ENCODE results near the gene LRCH1. TPM values are rescaled to one million over a fixed set of nuclear protein-coding genes. Genes with fewer than 3 reads are reported as not detected.
A peak's percentile ranks its signal among the peaks of the same experiment; 100 is the strongest.

Gene LRCH1
- total and polyA plus RNA-seq, 10 of the 15 experiments (the other 5 are each of a cell fraction or from before 2014, with no cell fraction given) = 5.3 to 48.9 (median 14.4) TPM

GRCh38 chr13:46622630-46623256, 69.8 kb downstream of the LRCH1 start:
- in situ Hi-C loops (cut with MboI) = no loop called here
- peak overlapping the region; percentile 1; the same call in 1 of the 2 replicates for H3K4me3 ChIP-seq
- ATAC-seq (peak; percentile 30), FAIRE-seq (no peak), DNase-seq (ENCODE audit: low read depth, low spot score) (no peak)
- ChIA-PET RAD21 (ENCODE audit: unreplicated experiment) (interaction anchor here (0.7 to 5.5 kb wide), 23 partner anchors 12 to 129 kb away, joined by 3 to 40 read pairs (median 5); partner anchors contain the start of gene LRCH1), CTCF (interaction anchor here (0.6 to 2.3 kb wide), 16 partner anchors 12 to 193 kb away, joined by 3 to 9 read pairs (median 4); no protein-coding TSS in a partner anchor), POLR2A (interaction anchor here (0.7 to 2.7 kb wide), 12 partner anchors 10 to 71 kb away, joined by 3 to 20 read pairs (median 4); no protein-coding TSS in a partner anchor), SMC1A (ENCODE audit: uncharacterized antibody, unreplicated experiment) (interaction anchor here (0.8 to 9.0 kb wide), 25 partner anchors 8 to 86 kb away, joined by 3 to 170 read pairs (median 6); no protein-coding TSS in a partner anchor)
- peaks cover 61% of the 10 kb centered on the region for H3K4me1 ChIP-seq (ENCODE audit: control insufficient read depth, insufficient read depth, low read length)
- no peak overlapping the region for H2AFZ ChIP-seq (ENCODE audit: control insufficient read depth, low read depth, low read length)
- H4K20me1 ChIP-seq (ENCODE audit: control insufficient read depth, insufficient read depth) = no peaks in the 10 kb centered on the region
- no peaks in the 10 kb centered on the region for H3K27me3 ChIP-seq (replicated peaks in 1 of 2; ENCODE audit: control insufficient read depth in 2 of 2, insufficient read depth in 2 of 2, low read length in 1 of 2)
- H3K79me2 ChIP-seq (ENCODE audit: control insufficient read depth, insufficient read depth, low read length) = peaks cover 95% of the 10 kb centered on the region
- H3K36me3 ChIP-seq (ENCODE audit: control insufficient read depth in 2 of 2, insufficient read depth in 2 of 2, low read length in 1 of 2) = no peaks in the 10 kb centered on the region
- H3K9ac ChIP-seq (ENCODE audit: control insufficient read depth, insufficient read depth, low read length) = peak overlapping the region; percentile 20
- peak overlapping the region; percentile 70 for H3K4me2 ChIP-seq (ENCODE audit: control insufficient read depth, insufficient read depth)
- no peaks in the 10 kb centered on the region for H3K9me3 ChIP-seq (replicated peaks; ENCODE audit: control insufficient read depth, insufficient read depth, low read length)
- BruUV-seq (replicated peaks) = no TSS peak
- intact Hi-C loops (cut with micrococcal nuclease; ENCODE audit: unreplicated experiment) = no loop called here
- WGBS (ENCODE audit: insufficient coverage, insufficient replicate concordance, low lambda C conversion rate, missing lambda C conversion rate) = 4% methylated on average over 4 of the region's 4 CpGs
- H3K27ac ChIP-seq (ENCODE audit: control insufficient read depth, insufficient read depth) = peak overlapping the region; percentile 55
- TF ChIP-seq IRF4 (IDR thresholded peaks at IDR 0.05; ENCODE audit: low read depth, low read length) (no peak), SRF (IDR thresholded peaks at IDR 0.05; ENCODE audit: low read depth in 2 of 2, low read length in 2 of 2) (no peak), RBBP5 (conservative IDR thresholded peaks at IDR 0.05) (no peak)
- TF ChIP-seq, protein P1, sequence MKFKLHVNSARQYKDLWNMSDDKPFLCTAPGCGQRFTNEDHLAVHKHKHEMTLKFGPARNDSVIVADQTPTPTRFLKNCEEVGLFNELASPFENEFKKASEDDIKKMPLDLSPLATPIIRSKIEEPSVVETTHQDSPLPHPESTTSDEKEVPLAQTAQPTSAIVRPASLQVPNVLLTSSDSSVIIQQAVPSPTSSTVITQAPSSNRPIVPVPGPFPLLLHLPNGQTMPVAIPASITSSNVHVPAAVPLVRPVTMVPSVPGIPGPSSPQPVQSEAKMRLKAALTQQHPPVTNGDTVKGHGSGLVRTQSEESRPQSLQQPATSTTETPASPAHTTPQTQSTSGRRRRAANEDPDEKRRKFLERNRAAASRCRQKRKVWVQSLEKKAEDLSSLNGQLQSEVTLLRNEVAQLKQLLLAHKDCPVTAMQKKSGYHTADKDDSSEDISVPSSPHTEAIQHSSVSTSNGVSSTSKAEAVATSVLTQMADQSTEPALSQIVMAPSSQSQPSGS (IDR thresholded peaks at IDR 0.05; ENCODE audit: low read length) = 0 out of 2 replicates have a peak, but pooled peaks have one; percentile 31
- TF ChIP-seq, protein P2, sequence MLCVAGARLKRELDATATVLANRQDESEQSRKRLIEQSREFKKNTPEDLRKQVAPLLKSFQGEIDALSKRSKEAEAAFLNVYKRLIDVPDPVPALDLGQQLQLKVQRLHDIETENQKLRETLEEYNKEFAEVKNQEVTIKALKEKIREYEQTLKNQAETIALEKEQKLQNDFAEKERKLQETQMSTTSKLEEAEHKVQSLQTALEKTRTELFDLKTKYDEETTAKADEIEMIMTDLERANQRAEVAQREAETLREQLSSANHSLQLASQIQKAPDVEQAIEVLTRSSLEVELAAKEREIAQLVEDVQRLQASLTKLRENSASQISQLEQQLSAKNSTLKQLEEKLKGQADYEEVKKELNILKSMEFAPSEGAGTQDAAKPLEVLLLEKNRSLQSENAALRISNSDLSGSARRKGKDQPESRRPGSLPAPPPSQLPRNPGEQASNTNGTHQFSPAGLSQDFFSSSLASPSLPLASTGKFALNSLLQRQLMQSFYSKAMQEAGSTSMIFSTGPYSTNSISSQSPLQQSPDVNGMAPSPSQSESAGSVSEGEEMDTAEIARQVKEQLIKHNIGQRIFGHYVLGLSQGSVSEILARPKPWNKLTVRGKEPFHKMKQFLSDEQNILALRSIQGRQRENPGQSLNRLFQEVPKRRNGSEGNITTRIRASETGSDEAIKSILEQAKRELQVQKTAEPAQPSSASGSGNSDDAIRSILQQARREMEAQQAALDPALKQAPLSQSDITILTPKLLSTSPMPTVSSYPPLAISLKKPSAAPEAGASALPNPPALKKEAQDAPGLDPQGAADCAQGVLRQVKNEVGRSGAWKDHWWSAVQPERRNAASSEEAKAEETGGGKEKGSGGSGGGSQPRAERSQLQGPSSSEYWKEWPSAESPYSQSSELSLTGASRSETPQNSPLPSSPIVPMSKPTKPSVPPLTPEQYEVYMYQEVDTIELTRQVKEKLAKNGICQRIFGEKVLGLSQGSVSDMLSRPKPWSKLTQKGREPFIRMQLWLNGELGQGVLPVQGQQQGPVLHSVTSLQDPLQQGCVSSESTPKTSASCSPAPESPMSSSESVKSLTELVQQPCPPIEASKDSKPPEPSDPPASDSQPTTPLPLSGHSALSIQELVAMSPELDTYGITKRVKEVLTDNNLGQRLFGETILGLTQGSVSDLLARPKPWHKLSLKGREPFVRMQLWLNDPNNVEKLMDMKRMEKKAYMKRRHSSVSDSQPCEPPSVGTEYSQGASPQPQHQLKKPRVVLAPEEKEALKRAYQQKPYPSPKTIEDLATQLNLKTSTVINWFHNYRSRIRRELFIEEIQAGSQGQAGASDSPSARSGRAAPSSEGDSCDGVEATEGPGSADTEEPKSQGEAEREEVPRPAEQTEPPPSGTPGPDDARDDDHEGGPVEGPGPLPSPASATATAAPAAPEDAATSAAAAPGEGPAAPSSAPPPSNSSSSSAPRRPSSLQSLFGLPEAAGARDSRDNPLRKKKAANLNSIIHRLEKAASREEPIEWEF (IDR thresholded peaks at IDR 0.05; ENCODE audit: insufficient replicate concordance, low read depth, low read length) = no peak

All from GM12878 (cell line).